H9 (cell line): ENCODE results near the gene GSG1L. TPM values are rescaled to one million over a fixed set of nuclear protein-coding genes. Genes with fewer than 3 reads are reported as not detected.

Source experiments
- DNase-seq: peaks from one replicate; pipeline ENCODE4 v3.0.0-alpha.2; 2017
- H2AFZ ChIP-seq: one replicate; pipeline ENCODE4 v1.6.1; 2013; ENCODE audit warnings: mild to moderate bottlenecking, low read length, control low read depth, moderate library complexity
- H2AK5ac ChIP-seq: 2 replicates; pipeline ENCODE4 v1.6.1; 2013; ENCODE audit warnings: low read length, control low read depth, mixed read lengths; ENCODE audit not compliant: insufficient read length
- H2BK120ac ChIP-seq: one replicate; pipeline ENCODE4 v1.6.1; 2013; ENCODE audit warnings: low read depth, mild to moderate bottlenecking, low read length, control low read depth, inconsistent platforms; ENCODE audit not compliant: poor library complexity, severe bottlenecking
- H2BK12ac ChIP-seq: 2 replicates; pipeline ENCODE4 v1.6.1; 2013; ENCODE audit warnings: low read length, control low read depth, mixed read lengths, low read depth; ENCODE audit not compliant: insufficient read length
- H2BK15ac ChIP-seq: 2 replicates; pipeline ENCODE4 v1.6.1; 2013; ENCODE audit warnings: low read depth, low read length, control low read depth
- H2BK20ac ChIP-seq: one replicate; pipeline ENCODE4 v1.6.1; 2013; ENCODE audit warnings: low read depth, mild to moderate bottlenecking, low read length, control low read depth, inconsistent platforms; ENCODE audit not compliant: poor library complexity, severe bottlenecking
- H2BK5ac ChIP-seq: 2 replicates; pipeline ENCODE4 v1.6.1; 2013; ENCODE audit warnings: low read length, control low read depth, mixed read lengths; ENCODE audit not compliant: insufficient read length
- H3K14ac ChIP-seq: 2 replicates; pipeline ENCODE4 v1.6.1; 2013; ENCODE audit warnings: low read length, control low read depth; ENCODE audit not compliant: insufficient read depth
- H3K18ac ChIP-seq: 2 replicates; pipeline ENCODE4 v1.6.1; 2013; ENCODE audit warnings: low read depth, mild to moderate bottlenecking, mixed read lengths, low read length, control low read depth; ENCODE audit not compliant: insufficient read length
- H3K23ac ChIP-seq: 2 replicates; pipeline ENCODE4 v1.6.1; 2013; ENCODE audit warnings: low read length, control low read depth, mixed read lengths, low read depth; ENCODE audit not compliant: insufficient read length
- H3K23me2 ChIP-seq: 2 replicates; pipeline ENCODE4 v1.6.1; 2013; ENCODE audit warnings: low read depth, mild to moderate bottlenecking, mixed read lengths, low read length, control low read depth; ENCODE audit not compliant: insufficient read length, poor library complexity, severe bottlenecking
- H3K27ac ChIP-seq: 2 replicates; pipeline ENCODE4 v1.5.1; 2013; ENCODE audit warnings: low read length, control low read depth, mixed read lengths, low read depth; ENCODE audit not compliant: insufficient read length
- H3K27me3 ChIP-seq: 2 replicates; pipeline ENCODE4 v1.6.1; 2013; ENCODE audit warnings: low read length, control low read depth, inconsistent platforms; ENCODE audit not compliant: insufficient read depth
- H3K4ac ChIP-seq: 2 replicates; pipeline ENCODE4 v1.6.1; 2013; ENCODE audit warnings: low read depth, mild to moderate bottlenecking, control low read depth, inconsistent platforms, low read length, moderate library complexity
- H3K4me1 ChIP-seq: 2 replicates; pipeline ENCODE4 v1.6.1; 2013; ENCODE audit warnings: low read length, control low read depth, inconsistent platforms; ENCODE audit not compliant: insufficient read depth
- H3K4me2 ChIP-seq: 2 replicates; pipeline ENCODE4 v1.6.1; 2013; ENCODE audit warnings: low read length, control low read depth, mixed read lengths; ENCODE audit not compliant: insufficient read length, insufficient read depth
- H3K56ac ChIP-seq: 2 replicates; pipeline ENCODE4 v1.6.1; 2013; ENCODE audit warnings: low read depth, mild to moderate bottlenecking, mixed read lengths, low read length, control low read depth; ENCODE audit not compliant: insufficient read length
- H3K79me1 ChIP-seq: 2 replicates; pipeline ENCODE4 v1.6.1; 2013; ENCODE audit warnings: low read depth, mild to moderate bottlenecking, moderate library complexity, low read length, control low read depth, inconsistent platforms; ENCODE audit not compliant: insufficient read depth, poor library complexity, severe bottlenecking
- H3K79me2 ChIP-seq: 2 replicates; pipeline ENCODE4 v1.6.1; 2013; ENCODE audit warnings: low read length, control low read depth, inconsistent platforms; ENCODE audit not compliant: insufficient read depth
- H3K9ac ChIP-seq: 2 replicates; pipeline ENCODE4 v1.6.1; 2013; ENCODE audit warnings: low read length, control low read depth, mixed read lengths; ENCODE audit not compliant: insufficient read length; ENCODE audit errors: extremely low read depth
- H3K9me3 ChIP-seq: one replicate; pipeline ENCODE4 v1.6.1; 2013; ENCODE audit warnings: low read depth, low read length, inconsistent platforms; ENCODE audit not compliant: control insufficient read depth
- H3T11ph ChIP-seq: one replicate; pipeline ENCODE4 v1.6.1; 2013; ENCODE audit warnings: mild to moderate bottlenecking, low read length, control low read depth, inconsistent platforms
- H4K20me1 ChIP-seq: one replicate; pipeline ENCODE4 v1.6.1; 2013; ENCODE audit not compliant: control insufficient read depth, insufficient read length, insufficient read depth
- H4K5ac ChIP-seq: 2 replicates; pipeline ENCODE4 v1.6.1; 2013; ENCODE audit warnings: low read depth, mild to moderate bottlenecking, mixed read lengths, low read length, control low read depth; ENCODE audit not compliant: insufficient read length
- H4K8ac ChIP-seq: replicated peaks from 2 replicates; pipeline ENCODE4 v1.6.1; 2013; ENCODE audit warnings: low read length, control low read depth, mixed read lengths, low read depth; ENCODE audit not compliant: insufficient read length
- H4K91ac ChIP-seq: 2 replicates; pipeline ENCODE4 v1.6.1; 2013; ENCODE audit warnings: low read depth, mild to moderate bottlenecking, moderate library complexity, mixed read lengths, low read length, control low read depth; ENCODE audit not compliant: insufficient read length
- H3K27ac Mint-ChIP-seq, 3 experiments: 2 replicates in 2 of 3; 3 replicates in 1 of 3; pipeline ENCODE4 v1.8.0; 2020 to 2021; ENCODE audit warnings: mixed read lengths in 3 of 3, mild to moderate bottlenecking in 1 of 3, moderate library complexity in 1 of 3
- H3K27me3 Mint-ChIP-seq: 2 replicates; pipeline ENCODE4 v1.8.0; 2021; ENCODE audit warnings: low read depth, mild to moderate bottlenecking, moderate library complexity, mixed read lengths
- H3K36me3 Mint-ChIP-seq, 3 experiments: 2 replicates in 2 of 3; 3 replicates in 1 of 3; pipeline ENCODE4 v1.8.0; 2020 to 2021; ENCODE audit warnings: low read depth in 3 of 3, mixed read lengths in 3 of 3; ENCODE audit not compliant: insufficient read depth in 1 of 3
- H3K4me1 Mint-ChIP-seq, 2 experiments: 2 replicates each; pipeline ENCODE4 v1.8.0; 2020; ENCODE audit warnings: mixed read lengths in 2 of 2
- H3K4me3 Mint-ChIP-seq, 2 experiments: 2 replicates in 1 of 2; 3 replicates in 1 of 2; pipeline ENCODE4 v1.8.0; 2020 to 2021; ENCODE audit warnings: mild to moderate bottlenecking in 2 of 2, mixed read lengths in 2 of 2, moderate library complexity in 1 of 2
- H3K9me3 Mint-ChIP-seq, 2 experiments: 2 replicates in 1 of 2; 3 replicates in 1 of 2; pipeline ENCODE4 v1.8.0; 2020; ENCODE audit warnings: mild to moderate bottlenecking in 2 of 2, mixed read lengths in 2 of 2, moderate library complexity in 1 of 2
- CTCF ChIP-seq: fragments of 200-600 bp; sonication (generic); conservative IDR thresholded peaks from 3 replicates; pipeline ENCODE4 v1.8.0; 2021; ENCODE audit warnings: antibody characterized with exemption, mild to moderate bottlenecking
- WGBS: extraction: QIAGEN DNeasy Blood & Tissue Kit; methylation state at CpG from one replicate; pipeline ENCODE4 v1.1.7; 2013; ENCODE audit warnings: missing lambda C conversion rate, low lambda C conversion rate, mixed read lengths; ENCODE audit not compliant: insufficient read length; ENCODE audit errors: extremely low coverage; 5-methylcytosine and 5-hydroxymethylcytosine counted together
- total RNA-seq: library from RNA; stranded (reverse); gene quantifications from 2 replicates; pipeline ENCODE4 v1.2.1, GENCODE V29; 2021

The GSG1L gene
- total RNA-seq, 1 experiment from 2014 or later: 0.35 TPM

DNA sequence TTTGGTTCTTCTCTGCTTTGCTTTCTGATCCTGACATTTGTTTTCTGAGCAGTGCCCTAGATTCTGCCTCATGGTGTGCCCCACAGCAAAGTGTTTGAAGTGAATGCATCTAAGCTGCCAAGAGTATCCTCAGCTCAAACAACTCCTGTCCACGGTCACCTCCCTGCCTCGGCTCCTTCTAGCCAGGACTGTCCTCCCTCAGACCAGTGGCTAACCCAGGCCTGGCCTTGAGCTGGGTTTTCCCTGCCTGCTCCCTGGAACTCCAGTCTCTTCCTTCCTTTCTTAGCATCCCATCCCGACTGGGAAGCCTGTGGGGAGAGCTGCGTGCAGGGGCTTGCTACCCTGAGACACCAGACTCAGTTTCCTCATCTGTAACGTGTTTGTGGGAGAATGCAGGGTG lies 256.5 kb downstream of the GSG1L start:
- no peak overlapping the region for H3K27ac Mint-ChIP-seq
- Histone ChIP-seq H3K4me2 (no peak overlapping the region), H2BK5ac (no peak overlapping the region), H3K9me3 (no peaks in the 10 kb centered on the region), H3K23ac (no peak overlapping the region), H3T11ph (no peak overlapping the region), H3K14ac (no peak overlapping the region), H2BK12ac (no peak overlapping the region), H3K9ac (no peak overlapping the region), H3K27ac (no peak overlapping the region), H4K5ac (no peak overlapping the region), H4K20me1 (no peaks in the 10 kb centered on the region), H2AFZ (no peak overlapping the region), H3K79me2 (no peaks in the 10 kb centered on the region), H2BK120ac (no peak overlapping the region), H3K18ac (no peak overlapping the region), H3K27me3 (no peaks in the 10 kb centered on the region), H3K79me1 (no peaks in the 10 kb centered on the region), H3K4ac (no peak overlapping the region), H2BK15ac (no peak overlapping the region), H2BK20ac (no peak overlapping the region), H4K91ac (no peak overlapping the region), H3K4me1 (peaks cover 3% of the 10 kb centered on the region; the same call in 1 of the 2 replicates), H4K8ac (no peak overlapping the region), H3K23me2 (no peaks in the 10 kb centered on the region), H2AK5ac (no peak overlapping the region), H3K56ac (no peak overlapping the region)
- H3K4me3 Mint-ChIP-seq: no peak overlapping the region
- TF ChIP-seq CTCF: no peak
- H3K36me3 Mint-ChIP-seq: no peaks in the 10 kb centered on the region
- peaks cover 13 to 23% of the 10 kb centered on the region in 2 experiments for H3K4me1 Mint-ChIP-seq
- peaks cover 24% of the 10 kb centered on the region for H3K27me3 Mint-ChIP-seq
- H3K9me3 Mint-ChIP-seq: no peaks in the 10 kb centered on the region; a peak in 2 of 5 replicates
- no CpG with 5 or more reads among the region's 5 CpGs for WGBS
- no peak for DNase-seq
